NCI-H460 (cell line): Measurements from ENCODE around the gene VLDLR. TPM values are rescaled to one million over a fixed set of nuclear protein-coding genes. Genes with fewer than 3 reads are reported as not detected.

ENCODE experiments used
- DNase-seq: peaks from one replicate; pipeline ENCODE4 v3.0.0-alpha.2; 2016; ENCODE audit warnings: low read depth; ENCODE audit errors: extremely low read depth
- total RNA-seq: library from RNA; depleted of rRNA; stranded (reverse); fragments of >200 nt; shearing (Covaris generic); gene quantifications from 2 replicates; pipeline ENCODE4 v1.2.3, GENCODE V29; 2014

VLDLR gene
- total RNA-seq, 1 experiment from 2014 or later = 21.5 TPM

DNA sequence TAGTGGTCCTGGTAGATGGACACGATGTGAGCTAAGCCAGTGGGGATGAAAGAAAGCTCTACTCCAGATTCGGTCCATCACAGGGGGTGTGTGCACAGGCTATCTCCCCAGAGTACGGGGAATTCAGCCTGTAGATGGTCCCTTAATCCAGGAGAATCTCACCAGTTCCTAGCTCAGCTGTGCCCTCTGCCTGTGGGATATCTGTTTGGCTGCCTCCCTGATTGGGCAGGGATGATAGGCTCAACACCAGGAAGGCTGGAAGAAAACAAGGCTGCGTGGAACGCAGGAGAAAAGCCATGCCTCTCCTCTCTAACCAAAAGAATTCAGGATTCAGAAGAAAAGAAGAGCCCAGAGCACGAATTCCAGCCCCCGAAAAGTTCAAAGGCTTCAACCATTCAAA lies 40.9 kb downstream of the VLDLR start:
- DNase-seq = no peak

- no peak for DNase-seq
Measured at GRCh38 chr9:2663461-2664173, 42.0 kb downstream of the VLDLR start.

- DNase-seq = no peak
Measured at GRCh38 chr9:2664174-2665065, 42.8 kb downstream of the VLDLR start.

- DNase-seq = no peak
Measured at GRCh38 chr9:2666569-2666968, 45.0 kb downstream of the VLDLR start.

DNA sequence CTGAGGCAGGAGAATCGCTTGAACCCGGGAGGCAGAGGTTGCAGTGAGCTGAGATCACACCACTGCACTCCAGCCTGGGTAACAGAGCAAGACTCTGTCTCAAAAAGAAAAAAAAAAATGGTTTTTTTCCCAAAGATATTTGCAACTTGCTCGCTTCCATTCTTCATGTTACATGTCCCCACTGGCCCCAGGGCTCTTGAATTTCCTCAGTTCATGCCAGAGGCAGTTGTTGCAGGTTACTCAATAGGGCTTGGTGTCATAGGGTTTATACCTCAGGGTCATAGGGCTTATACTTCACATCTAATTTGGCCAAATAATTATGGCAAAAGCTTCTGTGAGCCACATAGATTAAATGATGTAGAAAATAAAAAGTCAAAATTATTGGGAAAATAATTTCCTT lies 51.6 kb downstream of the VLDLR start:
- DNase-seq = no peak

GRCh38 chr9:2674141-2674824 lies 52.7 kb downstream of the VLDLR start:
- DNase-seq = no peak

DNA sequence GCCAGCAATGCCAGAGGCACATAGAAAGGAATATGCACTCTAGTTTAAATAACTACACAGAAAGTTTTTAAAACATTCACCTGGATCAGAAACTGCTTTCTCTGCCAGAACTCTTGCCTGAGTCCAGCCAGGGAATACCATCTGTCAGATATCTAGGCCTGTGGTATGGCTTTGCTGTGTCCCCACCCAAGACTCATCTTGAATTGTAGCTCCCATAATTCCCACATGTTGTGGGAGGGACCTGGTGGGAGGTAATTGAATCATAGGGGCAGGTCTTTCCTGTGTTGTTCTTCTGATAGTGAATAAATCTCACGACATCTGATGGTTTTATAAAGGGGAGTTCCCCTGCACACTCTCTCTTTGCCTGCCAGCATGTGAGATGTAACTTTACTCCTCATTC lies 54.2 kb downstream of the VLDLR start:
- DNase-seq = no peak

GRCh38 chr9:2676466-2676865 lies 54.9 kb downstream of the VLDLR start:
- no peak for DNase-seq

- DNase-seq = no peak
Measured at GRCh38 chr9:2677915-2678889, 56.6 kb downstream of the VLDLR start.

GRCh38 chr9:2679011-2679410 lies 57.4 kb downstream of the VLDLR start:
- no peak for DNase-seq

- no peak for DNase-seq
Measured at GRCh38 chr9:2681981-2682380, 60.4 kb downstream of the VLDLR start.

- DNase-seq = no peak
Measured at GRCh38 chr9:2686911-2687310, 65.3 kb downstream of the VLDLR start.

DNA sequence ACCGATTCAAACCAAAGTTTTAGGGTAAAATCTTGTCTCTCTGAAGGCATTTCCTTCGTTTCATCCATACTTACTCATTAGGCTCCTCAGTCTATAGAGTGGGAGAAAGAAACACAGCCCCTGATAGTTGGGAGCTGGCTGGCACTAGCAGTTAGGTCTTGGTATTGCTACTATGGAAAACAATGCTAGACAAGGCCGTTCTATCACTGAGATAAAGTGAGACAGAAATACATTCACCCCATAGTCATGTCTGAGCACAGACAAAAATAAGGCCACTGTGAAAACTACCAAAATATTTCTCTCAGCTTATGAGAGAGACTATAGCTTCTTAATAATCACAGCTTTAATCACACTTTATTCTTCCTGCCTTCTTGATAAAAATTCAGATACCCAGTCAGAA lies 67.0 kb downstream of the VLDLR start:
- no peak for DNase-seq

DNA sequence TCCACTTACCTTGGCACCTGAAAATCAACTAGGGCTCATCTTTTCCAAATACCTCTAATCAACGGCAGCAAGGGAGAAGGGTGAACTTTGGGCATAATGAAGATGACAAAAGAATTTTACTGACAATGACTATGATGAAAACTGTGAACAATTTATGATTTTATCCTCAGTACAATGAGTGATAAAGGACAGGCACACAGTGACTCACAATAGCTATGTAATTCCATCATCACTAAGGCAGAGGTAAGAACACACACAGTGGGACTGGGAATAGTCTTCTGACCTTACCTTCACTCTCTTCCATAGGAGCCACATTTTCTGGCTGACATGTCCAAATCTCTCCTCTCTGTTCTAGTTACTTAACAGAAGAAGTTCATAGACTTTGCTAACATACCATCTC lies 69.6 kb downstream of the VLDLR start:
- DNase-seq = no peak

GRCh38 chr9:2691626-2692025 lies 70.0 kb downstream of the VLDLR start:
- DNase-seq = no peak

- no peak for DNase-seq
Measured at GRCh38 chr9:2693056-2693455, 71.5 kb downstream of the VLDLR start.

GRCh38 chr9:2697492-2697891 lies 75.9 kb downstream of the VLDLR start:
- DNase-seq = no peak

GRCh38 chr9:2700398-2700797 lies 78.8 kb downstream of the VLDLR start:
- DNase-seq = no peak

DNA sequence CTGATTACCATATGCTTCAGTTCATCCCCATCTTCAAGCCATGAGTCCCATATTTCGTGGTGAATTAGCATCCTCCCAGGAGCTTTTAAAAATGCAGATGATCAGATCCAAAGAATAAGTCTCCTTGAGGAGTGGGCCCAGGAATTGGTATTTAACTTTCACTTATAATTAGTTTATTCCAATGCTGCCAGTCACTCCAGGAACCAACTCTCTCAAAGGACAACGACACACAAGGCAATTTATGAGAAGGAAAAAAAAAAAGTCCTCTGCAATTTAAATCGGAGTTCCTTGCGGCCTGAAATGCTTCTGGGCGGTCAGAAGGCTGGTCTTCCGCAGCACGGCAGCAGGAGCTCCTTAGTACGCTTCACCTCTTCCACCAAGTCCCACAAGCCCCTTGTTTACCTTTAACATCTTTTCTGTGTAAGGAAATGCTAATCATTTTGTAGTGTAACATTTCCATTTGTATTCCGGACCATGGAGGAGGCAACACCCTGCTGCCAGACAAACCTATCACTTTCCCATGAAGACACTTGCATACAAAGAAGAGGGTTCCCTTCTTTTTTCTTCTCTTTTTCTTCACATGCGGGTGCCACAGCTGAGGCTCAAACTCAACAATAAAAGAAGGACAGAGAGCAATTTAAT lies 79.4 kb downstream of the VLDLR start:
- DNase-seq = no peak

DNA sequence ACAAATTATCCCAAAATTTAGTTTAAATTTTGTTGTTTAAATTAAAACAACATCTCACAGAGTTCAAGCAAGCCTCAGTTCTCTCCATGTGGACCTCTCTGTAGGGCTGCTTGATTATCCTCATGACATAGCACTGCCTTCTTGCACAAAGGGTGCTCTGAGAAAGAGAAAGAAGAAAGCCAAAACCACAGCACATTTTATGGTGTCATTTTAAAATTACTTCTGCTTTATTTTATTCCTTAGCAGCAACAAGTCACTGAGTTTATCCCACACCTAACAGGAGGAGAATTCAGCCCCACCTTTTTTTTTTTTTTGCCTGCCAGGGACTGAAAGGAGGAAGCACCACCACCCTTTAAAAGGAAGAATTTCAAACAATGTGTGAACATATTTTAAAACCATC lies 82.9 kb downstream of the VLDLR start:
- no peak for DNase-seq
